SU-DHL-6 (cell line): ENCODE results near the gene CPPED1.

Source experiments
- CTCF ChIP-seq: fragments of 200-600 bp; sonication (generic); IDR thresholded peaks from one replicate; pipeline ENCODE4 v1.5.1; 2017; ENCODE audit warnings: antibody characterized with exemption, mild to moderate bottlenecking, low read length, moderate library complexity; ENCODE audit not compliant: insufficient read depth, poor library complexity, severe bottlenecking
- EZH2phosphoT487 ChIP-seq: fragments of 200-600 bp; sonication (generic), shearing (Covaris generic); conservative IDR thresholded peaks from 2 replicates; pipeline ENCODE4 v1.6.1; 2018; ENCODE audit warnings: mild to moderate bottlenecking, antibody characterized with exemption, low read length, moderate library complexity, mixed read lengths

GRCh38 chr16:12674524-12674923, 129.2 kb downstream of the CPPED1 start:
- TF ChIP-seq CTCF (no peak), EZH2phosphoT487 (no peak)
